WI38 (cell line): ENCODE measurements around the gene TRAPPC6A.
A peak's percentile ranks its signal among the peaks of the same experiment; 100 is the strongest.

Experiments used
- H3K4me3 ChIP-seq: 2 replicates; pipeline ENCODE4 v1.5.1; 2011; ENCODE audit warnings: low read depth, mild to moderate bottlenecking, control low read depth, low read length
- TF ChIP-seq, protein P1 (sequence below): IDR thresholded peaks from 2 replicates; pipeline ENCODE4 v1.5.1; 2012; ENCODE audit warnings: low read depth, mild to moderate bottlenecking, control low read depth, low read length

The TRAPPC6A gene

DNA sequence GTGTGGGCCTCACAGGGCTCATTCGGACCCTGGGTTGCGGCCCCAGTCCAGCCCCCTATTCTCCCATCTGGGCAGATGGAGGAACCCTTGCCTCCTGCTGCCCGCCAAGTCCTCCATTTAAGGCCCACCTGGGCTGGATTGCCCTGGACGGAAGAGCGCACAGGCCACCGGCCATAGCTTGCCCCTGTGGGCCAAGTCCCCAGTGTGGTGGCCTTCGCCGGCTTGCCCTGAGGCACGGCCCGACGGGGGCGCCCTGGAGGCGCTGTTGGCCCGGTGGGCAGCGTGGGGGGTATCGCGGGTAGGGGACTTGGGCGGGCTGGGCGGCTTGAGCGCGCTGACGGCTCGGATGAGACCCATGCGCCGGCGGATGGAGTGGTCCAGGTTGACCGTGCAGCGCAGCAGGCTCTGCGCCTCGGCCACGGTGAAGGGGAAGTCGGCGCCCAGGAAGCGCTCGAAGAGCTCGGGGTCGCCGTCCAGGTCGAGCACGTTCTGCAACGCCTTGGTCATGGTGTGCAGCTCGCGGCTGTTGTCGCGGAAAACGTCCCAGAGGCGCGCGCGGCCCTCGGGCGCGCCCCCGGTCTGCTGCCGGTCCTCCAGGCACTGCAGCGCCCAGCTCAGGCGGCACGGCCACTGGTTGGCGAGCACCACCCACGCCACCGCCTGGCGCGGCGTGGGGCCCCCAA is 26.1 kb downstream of the TRAPPC6A start:
- TF ChIP-seq, protein P1, sequence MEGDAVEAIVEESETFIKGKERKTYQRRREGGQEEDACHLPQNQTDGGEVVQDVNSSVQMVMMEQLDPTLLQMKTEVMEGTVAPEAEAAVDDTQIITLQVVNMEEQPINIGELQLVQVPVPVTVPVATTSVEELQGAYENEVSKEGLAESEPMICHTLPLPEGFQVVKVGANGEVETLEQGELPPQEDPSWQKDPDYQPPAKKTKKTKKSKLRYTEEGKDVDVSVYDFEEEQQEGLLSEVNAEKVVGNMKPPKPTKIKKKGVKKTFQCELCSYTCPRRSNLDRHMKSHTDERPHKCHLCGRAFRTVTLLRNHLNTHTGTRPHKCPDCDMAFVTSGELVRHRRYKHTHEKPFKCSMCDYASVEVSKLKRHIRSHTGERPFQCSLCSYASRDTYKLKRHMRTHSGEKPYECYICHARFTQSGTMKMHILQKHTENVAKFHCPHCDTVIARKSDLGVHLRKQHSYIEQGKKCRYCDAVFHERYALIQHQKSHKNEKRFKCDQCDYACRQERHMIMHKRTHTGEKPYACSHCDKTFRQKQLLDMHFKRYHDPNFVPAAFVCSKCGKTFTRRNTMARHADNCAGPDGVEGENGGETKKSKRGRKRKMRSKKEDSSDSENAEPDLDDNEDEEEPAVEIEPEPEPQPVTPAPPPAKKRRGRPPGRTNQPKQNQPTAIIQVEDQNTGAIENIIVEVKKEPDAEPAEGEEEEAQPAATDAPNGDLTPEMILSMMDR, result no peak
- 0 out of 2 replicates have a peak overlapping the region, but pooled peaks have one; percentile 17 for H3K4me3 ChIP-seq

DNA sequence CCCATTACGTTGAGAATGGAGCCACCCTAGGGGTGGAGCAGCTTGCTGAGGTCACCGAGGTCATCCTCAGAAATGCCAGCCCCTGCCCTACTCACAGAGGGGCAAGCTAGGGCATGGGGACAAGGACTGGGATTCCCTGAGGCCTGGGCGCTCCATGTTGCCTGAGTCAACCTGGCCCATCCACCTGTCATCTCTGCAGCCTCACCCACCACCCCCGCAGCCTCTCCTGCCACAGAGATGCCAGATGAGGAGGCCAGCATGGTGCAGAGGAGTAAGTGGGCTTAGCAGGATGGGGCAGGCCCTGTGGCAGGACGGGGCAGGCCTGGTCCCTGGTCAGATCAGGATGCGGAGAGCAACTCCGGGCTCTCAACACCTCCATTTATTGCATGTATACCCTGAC is 26.7 kb downstream of the TRAPPC6A start:
- no peak overlapping the region for H3K4me3 ChIP-seq
- TF ChIP-seq, protein P1, result no peak

- no peak overlapping the region for H3K4me3 ChIP-seq
- TF ChIP-seq, protein P1, result no peak
Measured at GRCh38 chr19:45150751-45151281, 27.2 kb downstream of the TRAPPC6A start.

DNA sequence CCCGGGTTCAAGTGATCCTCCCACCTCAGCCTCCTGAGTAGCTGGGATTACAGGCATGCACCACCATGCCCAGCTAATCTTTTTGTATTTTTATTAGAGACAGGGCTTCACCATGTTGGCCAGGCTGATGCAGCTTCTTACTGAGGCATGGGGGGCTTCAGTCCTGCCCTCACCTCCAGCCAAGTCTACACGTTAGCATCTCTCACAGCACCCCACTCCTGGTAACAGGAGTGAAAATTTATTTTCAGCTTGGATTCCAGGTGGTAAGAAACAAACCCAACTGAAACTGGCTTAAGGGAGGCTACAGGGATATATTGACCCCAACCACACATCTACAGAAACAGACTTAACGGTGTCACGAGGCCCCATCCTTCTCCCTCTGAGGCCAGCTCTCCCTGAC is 27.9 kb downstream of the TRAPPC6A start:
- no peak overlapping the region for H3K4me3 ChIP-seq
- TF ChIP-seq, protein P1, result no peak

DNA sequence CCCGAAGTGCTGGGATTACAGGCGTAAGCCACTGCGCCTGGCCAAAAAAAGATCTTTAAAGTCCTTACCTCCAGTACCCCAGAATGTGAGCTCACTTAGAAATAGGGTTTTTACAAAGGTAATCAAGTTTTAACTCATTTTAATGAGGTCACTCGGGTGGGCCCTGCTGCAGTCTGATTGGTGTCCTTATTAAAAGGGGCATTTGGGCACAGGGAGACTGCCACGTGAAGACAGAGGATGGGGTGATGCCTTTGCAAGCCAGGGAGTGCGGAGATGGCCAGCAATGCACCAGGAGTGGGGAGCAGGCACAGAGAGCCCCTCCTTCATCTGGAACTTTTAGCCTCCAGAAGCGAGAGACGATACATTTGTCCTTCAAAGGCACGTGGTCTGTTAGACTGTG is 28.9 kb downstream of the TRAPPC6A start:
- TF ChIP-seq, protein P1, result no peak
- no peak overlapping the region for H3K4me3 ChIP-seq

- TF ChIP-seq, protein P1, result no peak
- H3K4me3 ChIP-seq, result no peak overlapping the region
Measured at GRCh38 chr19:45147835-45148676, 30.0 kb downstream of the TRAPPC6A start.

DNA sequence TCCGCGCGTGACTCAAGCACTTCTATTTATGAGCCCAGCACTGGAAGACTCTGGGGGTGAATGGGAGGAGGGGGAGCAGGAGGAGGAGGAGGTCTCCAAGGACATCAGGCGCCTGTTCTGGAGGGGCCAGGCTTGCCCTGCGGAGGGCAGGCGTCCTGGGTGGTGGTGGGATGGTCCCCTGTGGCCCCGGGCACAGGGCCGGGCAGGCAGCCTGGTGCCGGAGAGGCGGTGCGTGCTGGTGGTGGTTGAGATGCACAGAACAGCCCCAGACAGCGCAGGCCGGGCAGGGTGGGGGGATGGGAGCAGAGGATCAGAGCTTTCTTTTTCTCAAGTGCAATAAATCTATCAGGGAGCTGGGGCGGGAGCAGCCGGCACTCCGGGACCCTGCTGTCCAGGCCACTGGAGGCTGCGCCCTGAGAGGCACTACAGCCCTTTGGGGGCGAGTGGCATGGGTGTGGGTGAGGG is 31.3 kb downstream of the TRAPPC6A start:
- TF ChIP-seq, protein P1, result no peak
- H3K4me3 ChIP-seq, result no peak overlapping the region
